HG03575 (cell line): ENCODE results near the gene CZIB.
A peak's percentile ranks its signal among the peaks of the same experiment; 100 is the strongest.
"Not testable (repeated sequence)": the region's sequence is repeated elsewhere in the genome, so short reads cannot be mapped to it uniquely, and the experiment has no call there.

Experiments
- ATAC-seq: cut with Tn5 transposase; IDR thresholded peaks from one replicate; pipeline ENCODE4 v1.9.1; 2021; ENCODE audit not compliant: unreplicated experiment, insufficient number of reproducible peaks, low FRiP score; ENCODE audit errors: extremely low read depth

CZIB gene

GRCh38 chr1:53242381-53242780 lies 21.9 kb upstream of the CZIB start:
- no peak for ATAC-seq

- no peak for ATAC-seq
These were observed 21.4 kb upstream of the CZIB start for GRCh38 chr1:53241828-53242227.

GRCh38 chr1:53238197-53239155 lies 18.0 kb upstream of the CZIB start, which contains the start of gene MAGOH:
Gene MAGOH, minus strand, starts transcription at chr1:53238518. Its CDS starts 70 bp downstream, at chr1:53238448.
- peak; percentile 78 for ATAC-seq

GRCh38 chr1:53237638-53238037 lies 17.2 kb upstream of the CZIB start:
- ATAC-seq: no peak

GRCh38 chr1:53220962-53221286 lies 490 bp upstream of the CZIB start:
- no peak for ATAC-seq

GRCh38 chr1:53219711-53220110 lies 723 bp downstream of the CZIB start:
- ATAC-seq: no peak

DNA sequence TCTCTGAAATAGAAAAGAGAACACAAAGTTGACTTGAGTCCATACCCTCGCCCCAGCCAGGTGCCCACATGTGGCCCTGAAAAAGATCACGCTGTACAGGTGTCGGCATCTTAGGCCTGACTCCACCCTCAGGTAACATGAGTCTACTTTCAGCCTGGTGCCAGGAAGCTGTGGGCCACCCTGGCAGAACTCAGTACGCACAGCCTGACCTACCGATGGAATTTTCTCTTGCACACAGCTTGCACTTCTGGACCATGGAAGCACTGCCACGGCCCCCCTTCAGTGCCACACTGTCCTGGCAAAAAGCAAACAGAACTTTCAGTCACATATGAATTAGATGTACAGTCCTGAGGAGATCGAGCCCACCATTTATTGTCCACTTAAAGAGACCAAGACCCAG lies 2.2 kb downstream of the CZIB start:
- no peak for ATAC-seq

- no peak for ATAC-seq
These were observed 6.0 kb downstream of the CZIB start for GRCh38 chr1:53214376-53214940.

DNA sequence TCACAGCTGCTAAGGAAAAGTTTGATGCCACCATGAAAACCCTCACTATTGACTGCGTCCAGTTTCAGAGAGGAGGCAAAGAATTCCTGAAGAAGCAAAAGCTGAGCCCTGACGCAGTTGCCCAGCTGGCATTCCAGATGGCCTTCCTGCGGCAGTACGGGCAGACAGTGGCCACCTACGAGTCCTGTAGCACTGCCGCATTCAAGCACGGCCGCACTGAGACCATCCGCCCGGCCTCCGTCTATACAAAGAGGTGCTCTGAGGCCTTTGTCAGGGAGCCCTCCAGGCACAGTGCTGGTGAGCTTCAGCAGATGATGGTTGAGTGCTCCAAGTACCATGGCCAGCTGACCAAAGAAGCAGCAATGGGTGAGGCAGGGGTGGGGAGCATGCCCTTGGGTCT lies 9.5 kb downstream of the CZIB start:
- no peak for ATAC-seq

DNA sequence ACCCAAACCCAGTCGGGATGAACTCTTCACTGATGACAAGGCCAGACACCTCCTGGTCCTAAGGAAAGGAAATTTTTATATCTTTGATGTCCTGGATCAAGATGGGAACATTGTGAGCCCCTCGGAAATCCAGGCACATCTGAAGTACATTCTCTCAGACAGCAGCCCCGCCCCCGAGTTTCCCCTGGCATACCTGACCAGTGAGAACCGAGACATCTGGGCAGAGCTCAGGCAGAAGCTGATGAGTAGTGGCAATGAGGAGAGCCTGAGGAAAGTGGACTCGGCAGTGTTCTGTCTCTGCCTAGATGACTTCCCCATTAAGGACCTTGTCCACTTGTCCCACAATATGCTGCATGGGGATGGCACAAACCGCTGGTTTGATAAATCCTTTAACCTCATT lies 10.1 kb downstream of the CZIB start:
- no peak for ATAC-seq

GRCh38 chr1:53207726-53208125 lies 12.7 kb downstream of the CZIB start:
- ATAC-seq: no peak

- ATAC-seq: no peak
These were observed 13.6 kb downstream of the CZIB start for GRCh38 chr1:53206735-53207379.

GRCh38 chr1:53206083-53206685 lies 14.2 kb downstream of the CZIB start:
- not testable (repeated sequence) for ATAC-seq

DNA sequence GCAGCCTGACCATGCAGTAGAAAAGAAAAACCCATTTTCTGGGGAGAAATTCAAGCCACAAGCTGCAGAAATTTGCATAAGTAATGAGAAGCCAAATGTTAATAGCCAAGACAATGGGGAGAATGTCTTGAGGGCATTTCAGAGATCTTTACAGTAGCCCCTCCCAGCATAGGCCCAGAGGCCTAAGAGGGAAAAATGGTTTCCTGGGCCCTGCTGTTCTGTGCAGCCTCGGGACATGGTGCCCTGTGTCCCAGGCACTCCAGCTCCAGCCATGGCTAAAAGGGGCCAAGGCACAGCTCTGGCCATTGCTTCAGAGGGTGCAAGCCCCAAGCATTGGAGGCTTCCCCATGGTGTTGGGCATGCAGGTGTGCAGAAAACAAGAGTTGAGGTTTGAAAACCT lies 14.9 kb downstream of the CZIB start:
- not testable (repeated sequence) for ATAC-seq

DNA sequence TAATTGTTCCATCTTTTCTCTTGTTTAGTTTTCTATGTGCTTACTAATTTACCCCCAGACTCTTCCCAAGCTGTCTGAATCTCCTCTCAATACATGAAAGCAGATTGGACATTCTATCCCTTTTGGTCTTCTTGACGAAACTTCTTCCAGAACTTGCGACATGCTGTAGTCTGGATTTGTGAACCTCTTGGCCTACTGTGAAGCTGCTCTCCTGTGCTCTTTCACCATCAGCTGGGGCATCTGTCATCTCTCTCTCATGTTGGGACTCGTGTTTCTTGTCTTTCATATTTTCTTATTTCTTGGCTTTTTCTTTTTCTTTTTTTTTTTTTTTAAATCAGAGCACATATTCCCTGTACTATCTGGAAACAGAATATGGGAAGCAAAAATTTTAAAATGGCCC lies 17.0 kb downstream of the CZIB start:
- ATAC-seq: no peak

DNA sequence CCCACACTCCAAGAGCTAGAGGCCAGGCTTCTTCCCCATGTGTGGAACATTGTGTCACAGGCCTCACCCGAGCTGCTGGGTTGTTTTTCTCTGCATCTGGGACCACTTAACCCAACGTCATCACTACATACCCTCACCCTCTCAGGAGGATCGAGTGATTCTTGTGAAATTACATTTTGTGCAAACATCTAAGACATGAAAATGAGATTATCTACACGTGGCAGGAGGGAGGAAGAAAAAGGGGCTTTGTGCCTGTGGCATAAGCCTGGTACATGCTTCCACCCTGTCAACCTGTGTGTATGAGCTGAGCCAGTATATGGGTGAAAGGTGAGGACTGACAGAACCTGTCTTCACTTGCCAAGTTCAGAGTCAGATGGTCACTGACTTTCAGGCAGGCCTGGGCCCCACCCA lies 22.2 kb downstream of the CZIB start:
- no peak for ATAC-seq

GRCh38 chr1:53197291-53198200 lies 22.9 kb downstream of the CZIB start:
- no peak for ATAC-seq

GRCh38 chr1:53196485-53197290 lies 23.7 kb downstream of the CZIB start, which contains the start of gene CPT2:
Gene CPT2, plus strand, starts transcription at chr1:53196824. Its CDS starts 120 bp downstream, at chr1:53196944.
- no peak for ATAC-seq
